T-helper 17 cell (primary cell): Measurements from ENCODE around the gene GALM. TPM values are rescaled to one million over a fixed set of nuclear protein-coding genes. Genes with fewer than 3 reads are reported as not detected.
A peak's percentile ranks its signal among the peaks of the same experiment; 100 is the strongest.
"Not testable (repeated sequence)": the region's sequence is repeated elsewhere in the genome, so short reads cannot be mapped to it uniquely, and the experiment has no call there.

ENCODE experiments used
- ATAC-seq: fragments of 150-1000 bp; cut with Tn5 transposase; 2 replicates; pipeline ENCODE4 v1.10.0; 2021; ENCODE audit warnings: mild to moderate bottlenecking, moderate library complexity
- DNase-seq, 3 donors: peaks; one replicate each; pipeline versions ENCODE4 v3.0.0 to v3.0.0-alpha.2; 2020 to 2021
- H3K9me3 ChIP-seq: one replicate; pipeline ENCODE4 v1.7.0; 2013; ENCODE audit warnings: low read length, mild to moderate bottlenecking; ENCODE audit not compliant: control insufficient read depth, poor library complexity, severe bottlenecking
- H3K27ac Mint-ChIP-seq: one replicate; pipeline ENCODE4 v1.8.0; 2022; ENCODE audit warnings: mild to moderate bottlenecking, moderate library complexity, mixed read lengths
- H3K27me3 Mint-ChIP-seq: one replicate; pipeline ENCODE4 v1.8.0; 2022; ENCODE audit warnings: mixed read lengths
- H3K36me3 Mint-ChIP-seq: one replicate; pipeline ENCODE4 v1.8.0; 2022; ENCODE audit warnings: low read depth, mixed read lengths
- H3K4me1 Mint-ChIP-seq: one replicate; pipeline ENCODE4 v1.8.0; 2022; ENCODE audit warnings: mild to moderate bottlenecking, mixed read lengths
- H3K4me3 Mint-ChIP-seq: one replicate; pipeline ENCODE4 v1.8.0; 2022; ENCODE audit warnings: mild to moderate bottlenecking, moderate library complexity, mixed read lengths
- total RNA-seq, 4 donors: library from RNA in 2 of 4; stranded (reverse) in 2 of 4; gene quantifications; one replicate each; pipeline ENCODE4 v1.2.3 and lab custom pipeline; 2022 to 2026

The GALM gene
- total RNA-seq, 2 donors from 2014 or later, result 18.5 to 28.3 TPM

DNA sequence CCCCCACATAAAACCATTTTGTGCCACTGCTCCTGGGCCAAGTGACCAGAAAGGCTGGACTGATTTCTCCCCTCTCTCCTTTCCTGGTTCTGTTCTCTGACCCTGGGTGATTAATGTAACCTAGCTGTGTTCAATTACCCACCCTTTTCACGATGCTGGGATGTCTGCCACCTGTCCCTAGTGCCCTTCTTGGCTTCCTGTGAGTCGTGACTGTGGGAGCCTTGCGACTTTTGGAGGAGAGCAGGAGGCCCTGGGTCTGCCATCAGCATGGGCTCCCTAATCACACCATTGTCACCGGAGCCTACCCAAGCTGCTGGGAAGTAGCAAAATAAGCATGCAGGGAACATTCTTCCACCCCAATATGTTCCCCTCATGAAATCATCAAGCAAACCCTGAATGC, 47.0 kb downstream of the GALM start:
- no peak for ATAC-seq
- no peak for DNase-seq
- no peaks in the 10 kb centered on the region for H3K9me3 ChIP-seq
- Mint-ChIP-seq H3K27ac (peak overlapping the region; percentile 99), H3K27me3 (no peaks in the 10 kb centered on the region), H3K4me1 (peaks cover 41% of the 10 kb centered on the region), H3K36me3 (peaks cover 3% of the 10 kb centered on the region), H3K4me3 (no peak overlapping the region)

DNA sequence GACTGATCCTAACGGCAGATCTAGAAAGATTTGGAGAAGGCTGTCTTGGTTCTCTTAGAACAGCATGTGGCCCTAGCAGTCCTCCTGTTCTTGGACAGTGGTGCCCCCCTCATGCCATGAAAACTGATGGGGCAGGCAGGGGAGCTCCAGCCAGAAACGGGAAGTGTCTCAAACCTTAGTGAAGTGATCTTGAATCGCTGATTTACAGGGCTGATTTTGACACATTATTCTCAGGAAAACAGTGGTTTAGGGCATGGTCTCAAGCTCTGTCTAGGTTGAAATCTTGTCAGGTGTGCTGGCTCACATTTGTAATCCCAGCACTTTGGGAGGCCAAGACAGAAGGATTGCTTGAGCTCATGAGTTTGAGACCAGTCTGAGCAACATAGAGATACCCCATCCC, 47.4 kb downstream of the GALM start:
- peaks cover 41% of the 10 kb centered on the region for H3K4me1 Mint-ChIP-seq
- peak overlapping the region; percentile 99 for H3K27ac Mint-ChIP-seq

DNA sequence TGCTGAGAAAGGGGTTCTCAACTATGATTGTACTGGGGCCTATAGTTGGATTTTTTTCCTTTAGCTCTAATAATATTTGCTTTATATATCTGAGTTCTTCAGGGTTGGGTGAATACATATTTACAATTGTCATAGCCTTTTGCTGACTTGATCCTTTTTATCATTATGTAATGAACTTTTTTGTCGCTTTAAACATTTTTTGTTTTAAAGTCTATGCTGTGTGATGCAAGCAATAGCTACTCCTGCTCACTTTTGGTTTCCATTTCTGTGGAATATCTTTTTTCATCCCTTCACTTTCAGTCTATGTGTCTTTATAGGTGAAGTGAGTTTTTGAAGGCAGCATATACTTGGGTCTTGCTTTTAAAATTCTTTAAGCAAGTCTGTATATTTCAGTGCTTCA, 49.0 kb downstream of the GALM start:
- DNase-seq, result not testable (repeated sequence)

More for the DNA sequence above, 47.4 kb downstream of the GALM start:
- peaks cover 3% of the 10 kb centered on the region for H3K36me3 Mint-ChIP-seq
- H3K4me3 Mint-ChIP-seq, result no peak overlapping the region
- no peak for ATAC-seq
- DNase-seq, result no peak
- no peaks in the 10 kb centered on the region for H3K27me3 Mint-ChIP-seq
- no peaks in the 10 kb centered on the region for H3K9me3 ChIP-seq

DNA sequence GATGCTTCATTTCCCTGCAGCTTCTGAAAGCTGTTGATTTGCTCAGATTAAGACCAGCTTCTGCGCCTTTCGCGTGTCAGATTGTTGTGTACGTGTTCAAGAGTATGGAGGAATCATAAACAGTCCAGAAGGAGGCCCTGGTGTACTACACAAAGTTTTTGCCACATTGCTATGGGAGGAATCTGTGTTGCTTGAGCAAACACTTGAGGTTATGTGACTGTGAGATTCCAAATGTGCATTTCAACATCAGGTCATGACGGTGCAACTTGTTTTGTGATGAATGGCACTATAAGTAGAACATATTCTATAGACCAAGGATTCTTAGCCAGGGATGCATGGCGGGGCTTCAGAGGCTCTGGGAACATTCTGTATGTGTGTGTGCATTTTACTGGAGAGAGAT, 50.3 kb downstream of the GALM start:
- peak overlapping the region; percentile 34 for H3K27ac Mint-ChIP-seq
- no peak overlapping the region for H3K4me3 Mint-ChIP-seq
- H3K36me3 Mint-ChIP-seq, result peaks cover 3% of the 10 kb centered on the region
- ATAC-seq (no peak), DNase-seq (no peak)
- H3K4me1 Mint-ChIP-seq, result peaks cover 24% of the 10 kb centered on the region
- H3K9me3 ChIP-seq, result no peaks in the 10 kb centered on the region
- no peaks in the 10 kb centered on the region for H3K27me3 Mint-ChIP-seq

More for the DNA sequence above, 49.0 kb downstream of the GALM start:
- H3K36me3 Mint-ChIP-seq, H3K9me3 ChIP-seq, ATAC-seq, H3K4me3 Mint-ChIP-seq, H3K27me3 Mint-ChIP-seq: not testable (repeated sequence)
- Mint-ChIP-seq H3K27ac (peak overlapping the region; percentile 99), H3K4me1 (peaks cover 26% of the 10 kb centered on the region)

DNA sequence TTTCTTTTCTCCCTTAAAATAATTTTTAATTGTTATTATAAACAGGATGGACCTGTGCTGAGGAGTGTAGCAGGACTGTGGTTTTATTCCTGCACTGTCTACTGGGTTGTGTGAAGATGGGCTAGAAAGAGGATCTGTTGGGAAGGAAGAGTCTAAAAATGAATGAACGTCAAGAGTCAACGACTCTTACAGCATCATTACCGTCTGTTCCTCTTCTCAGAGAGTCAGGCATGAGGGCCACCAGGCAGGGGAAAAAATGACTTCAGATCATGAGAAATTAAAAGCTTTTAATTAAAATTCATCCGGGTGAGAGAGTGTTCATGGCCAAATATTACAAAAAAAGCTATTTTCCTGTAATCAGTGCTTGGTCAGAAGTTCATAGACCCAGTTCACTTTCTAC, 52.7 kb downstream of the GALM start:
- Mint-ChIP-seq H3K27ac (no peak overlapping the region), H3K36me3 (no peaks in the 10 kb centered on the region), H3K4me3 (no peak overlapping the region), H3K4me1 (peaks cover 37% of the 10 kb centered on the region), H3K27me3 (no peaks in the 10 kb centered on the region)
- DNase-seq (no peak), ATAC-seq (no peak)
- H3K9me3 ChIP-seq, result no peaks in the 10 kb centered on the region

DNA sequence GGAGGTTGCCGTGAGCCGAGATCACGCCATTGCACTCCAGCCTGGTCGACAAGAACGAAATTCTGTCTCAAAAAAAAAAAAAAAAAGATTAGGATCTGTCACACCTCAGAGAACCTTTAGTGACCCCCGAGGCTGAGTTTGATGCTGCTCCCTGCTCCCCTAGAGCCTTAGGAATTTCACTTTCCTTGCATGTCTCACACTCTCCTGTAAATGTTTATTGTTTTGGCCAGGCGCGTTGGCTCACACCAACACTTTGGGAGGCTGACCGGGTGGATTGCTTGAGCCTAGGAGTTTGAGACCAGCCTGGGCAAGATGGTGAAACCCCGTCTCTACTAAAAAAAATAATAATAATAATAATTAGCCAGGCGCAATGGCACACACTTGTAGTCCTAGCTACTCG, 53.8 kb downstream of the GALM start:
- Mint-ChIP-seq H3K27me3 (no peaks in the 10 kb centered on the region), H3K36me3 (no peaks in the 10 kb centered on the region), H3K4me3 (no peak overlapping the region), H3K4me1 (peaks cover 35% of the 10 kb centered on the region), H3K27ac (peak overlapping the region; percentile 96)
- DNase-seq, result no peak
- no peak for ATAC-seq
- no peaks in the 10 kb centered on the region for H3K9me3 ChIP-seq

DNA sequence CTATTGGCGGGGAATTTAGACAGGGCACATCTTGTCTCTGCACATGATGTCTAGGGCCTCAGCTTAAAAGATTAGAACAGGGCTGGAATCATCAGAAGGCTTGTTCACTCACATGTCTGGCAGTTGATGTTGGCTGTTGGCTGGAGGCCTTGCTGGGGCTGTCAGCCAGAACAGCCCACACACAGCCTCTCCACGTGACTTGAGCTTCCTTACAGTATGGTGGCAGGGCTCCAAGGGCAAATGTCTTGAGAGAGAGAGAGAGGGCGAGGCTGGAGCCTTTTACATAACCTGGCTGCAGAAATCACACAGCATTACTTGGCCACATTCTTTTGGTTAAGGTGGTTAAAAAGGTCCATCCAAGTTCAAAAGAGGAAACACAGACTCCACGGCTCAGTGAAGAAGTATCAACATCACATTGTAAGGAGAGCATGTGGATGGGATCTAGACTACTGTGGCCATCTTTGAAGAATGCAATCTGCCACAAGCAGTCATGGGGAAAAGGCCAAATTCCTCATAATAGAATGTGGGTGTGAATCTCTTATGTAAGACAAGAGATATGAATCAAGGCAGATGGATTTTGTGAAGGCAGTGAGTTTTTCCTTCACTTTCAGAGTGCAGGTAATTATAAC, 54.8 kb downstream of the GALM start:
- Mint-ChIP-seq H3K27me3 (no peaks in the 10 kb centered on the region), H3K4me3 (peak overlapping the region; percentile 53), H3K36me3 (no peaks in the 10 kb centered on the region), H3K4me1 (peaks cover 31% of the 10 kb centered on the region), H3K27ac (peak overlapping the region; percentile 96)
- no peaks in the 10 kb centered on the region for H3K9me3 ChIP-seq
- ATAC-seq, result no peak
- DNase-seq, result no peak

DNA sequence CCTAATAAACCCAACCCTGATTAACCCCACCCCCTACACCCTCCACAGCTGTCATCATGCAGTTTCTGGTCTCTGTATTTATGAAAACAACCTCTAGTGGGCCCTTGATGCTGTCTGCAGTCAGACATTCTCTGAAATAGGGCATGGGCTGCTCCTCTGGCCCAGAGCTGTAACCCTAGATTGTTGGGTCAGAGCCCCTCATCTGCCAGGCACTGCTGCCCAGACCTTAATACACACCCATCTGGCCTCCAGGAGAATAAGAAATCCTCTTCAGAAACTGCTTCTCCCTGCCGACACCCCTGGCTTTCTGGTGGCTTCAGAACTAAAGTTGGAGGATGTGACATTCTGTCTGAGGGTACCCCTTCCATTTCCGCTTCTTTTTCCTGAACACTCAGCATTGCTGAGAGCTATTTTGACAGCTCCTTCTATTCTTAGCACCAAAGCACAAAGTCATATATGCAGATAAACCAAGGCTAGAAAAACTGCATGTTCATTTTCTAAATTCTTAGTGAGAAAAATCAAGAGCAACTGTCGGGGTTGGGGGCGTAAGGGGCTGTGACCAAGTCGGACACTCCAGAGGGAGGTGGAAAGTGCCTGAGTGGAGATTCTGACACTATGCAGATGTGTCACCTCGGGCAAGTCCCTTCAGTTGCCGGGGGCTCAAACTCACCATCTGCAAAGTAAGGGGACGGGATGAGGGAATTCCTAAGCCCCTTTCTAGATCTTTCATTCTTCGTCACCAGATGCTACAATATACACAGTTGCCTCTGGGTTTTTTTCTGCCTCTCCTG, 56.6 kb downstream of the GALM start:
- no peaks in the 10 kb centered on the region for H3K9me3 ChIP-seq
- DNase-seq, result peak in 1 of 3 donors; percentile 14
- no peaks in the 10 kb centered on the region for H3K36me3 Mint-ChIP-seq
- H3K4me3 Mint-ChIP-seq, result peak overlapping the region; percentile 87
- H3K27ac Mint-ChIP-seq, result peak overlapping the region; percentile 96
- H3K4me1 Mint-ChIP-seq, result peaks cover 27% of the 10 kb centered on the region
- ATAC-seq, result peak; percentile 79
- no peaks in the 10 kb centered on the region for H3K27me3 Mint-ChIP-seq

DNA sequence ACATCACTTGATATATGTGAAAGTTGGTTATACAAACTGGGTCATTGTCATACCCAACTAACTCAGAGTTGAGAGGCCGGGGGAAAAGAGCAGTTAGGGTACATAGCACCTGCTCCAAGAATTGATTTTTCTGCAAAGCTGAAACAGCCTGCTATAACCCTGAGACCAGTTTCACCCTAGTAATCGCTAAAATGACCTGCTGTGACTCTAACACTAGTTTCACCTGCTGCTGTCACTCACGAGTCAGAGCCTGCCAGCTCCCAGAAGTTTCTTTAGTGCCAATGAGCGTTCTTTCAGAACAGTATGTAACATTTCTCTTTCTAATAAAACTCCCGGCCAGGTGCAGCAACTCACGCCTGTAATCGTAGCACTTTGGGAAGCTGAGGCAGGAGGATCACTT, 57.3 kb downstream of the GALM start:
- peak overlapping the region; percentile 87 for H3K4me3 Mint-ChIP-seq

DNA sequence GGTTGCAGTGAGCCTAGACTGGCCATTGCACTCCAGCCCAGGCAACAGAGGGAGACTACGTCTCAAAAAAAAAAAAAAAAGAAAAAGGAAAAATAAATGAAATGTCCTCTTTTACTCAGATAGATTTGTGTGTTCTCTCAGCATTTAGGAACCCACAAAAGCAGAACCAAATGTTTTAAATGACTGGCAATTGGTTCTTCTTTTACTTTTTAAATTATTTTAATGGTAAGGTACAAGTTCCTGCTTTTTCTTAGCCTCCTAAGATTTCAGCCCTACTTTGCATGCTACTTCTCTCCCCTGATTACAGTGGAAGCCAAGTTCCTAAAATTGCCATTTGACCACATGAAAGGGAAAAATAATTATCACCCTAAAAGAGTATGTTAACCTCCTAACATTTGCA, 61.7 kb downstream of the GALM start:
- peak overlapping the region; percentile 14 for H3K27ac Mint-ChIP-seq
- no peaks in the 10 kb centered on the region for H3K27me3 Mint-ChIP-seq
- H3K4me3 Mint-ChIP-seq, result no peak overlapping the region
- no peak for DNase-seq
- H3K9me3 ChIP-seq, result no peaks in the 10 kb centered on the region
- H3K4me1 Mint-ChIP-seq, result peaks cover 19% of the 10 kb centered on the region
- H3K36me3 Mint-ChIP-seq, result peaks cover 7% of the 10 kb centered on the region
- no peak for ATAC-seq

More for the DNA sequence above, 57.3 kb downstream of the GALM start:
- H3K9me3 ChIP-seq, result no peaks in the 10 kb centered on the region
- Mint-ChIP-seq H3K4me1 (peaks cover 27% of the 10 kb centered on the region), H3K27ac (peak overlapping the region; percentile 96), H3K27me3 (no peaks in the 10 kb centered on the region), H3K36me3 (no peaks in the 10 kb centered on the region)
- DNase-seq (no peak), ATAC-seq (peak; percentile 10)

DNA sequence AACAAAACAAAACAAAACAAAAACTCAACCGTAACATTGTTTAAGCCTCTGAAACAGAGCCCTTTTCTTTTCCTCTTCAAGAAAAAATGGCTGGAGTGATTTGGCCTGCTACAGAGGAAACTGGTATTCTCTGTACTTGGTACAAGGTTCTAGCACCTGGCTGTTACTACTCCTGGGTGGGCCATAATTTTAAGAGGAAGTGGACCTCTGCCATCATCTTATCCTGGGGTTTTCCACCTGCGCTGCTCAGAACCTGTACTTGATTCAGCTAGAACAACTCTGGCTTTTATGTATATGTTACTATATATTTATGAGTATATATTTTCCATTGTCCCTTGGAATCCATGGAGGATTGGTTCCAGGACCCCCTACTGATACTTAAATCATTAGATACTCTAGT, 62.8 kb downstream of the GALM start:
- no peak for ATAC-seq

DNA sequence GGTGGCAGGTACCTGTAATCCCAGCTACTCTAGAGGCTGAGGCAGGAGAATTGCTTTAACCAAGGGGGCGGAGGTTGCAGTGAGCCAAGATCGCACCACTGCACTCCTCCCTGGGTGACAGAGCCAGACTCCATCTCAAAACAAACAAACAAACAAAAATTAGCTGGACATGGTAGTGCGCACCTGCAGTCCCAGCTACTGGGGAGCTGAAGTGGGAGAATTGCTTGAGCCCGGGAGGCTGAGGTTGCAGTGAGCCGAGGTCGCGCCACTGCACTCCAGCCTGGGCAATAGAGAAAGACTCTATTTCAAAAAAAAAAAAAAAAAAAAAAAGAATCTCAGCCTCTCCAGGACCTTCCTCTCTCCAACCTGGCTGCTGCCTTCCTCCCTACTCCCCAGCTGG, 65.2 kb downstream of the GALM start:
- H3K9me3 ChIP-seq, result no peaks in the 10 kb centered on the region
- peaks cover 13% of the 10 kb centered on the region for H3K36me3 Mint-ChIP-seq
- ATAC-seq, result no peak
- H3K27me3 Mint-ChIP-seq, result no peaks in the 10 kb centered on the region
- no peak overlapping the region for H3K27ac Mint-ChIP-seq
- no peak for DNase-seq
- H3K4me1 Mint-ChIP-seq, result peaks cover 9% of the 10 kb centered on the region
- peak overlapping the region; percentile 58 for H3K4me3 Mint-ChIP-seq

More for the DNA sequence above, 62.8 kb downstream of the GALM start:
- Mint-ChIP-seq H3K36me3 (peaks cover 11% of the 10 kb centered on the region), H3K27ac (no peak overlapping the region), H3K4me3 (no peak overlapping the region), H3K4me1 (peaks cover 12% of the 10 kb centered on the region), H3K27me3 (no peaks in the 10 kb centered on the region)
- DNase-seq, result no peak
- no peaks in the 10 kb centered on the region for H3K9me3 ChIP-seq

DNA sequence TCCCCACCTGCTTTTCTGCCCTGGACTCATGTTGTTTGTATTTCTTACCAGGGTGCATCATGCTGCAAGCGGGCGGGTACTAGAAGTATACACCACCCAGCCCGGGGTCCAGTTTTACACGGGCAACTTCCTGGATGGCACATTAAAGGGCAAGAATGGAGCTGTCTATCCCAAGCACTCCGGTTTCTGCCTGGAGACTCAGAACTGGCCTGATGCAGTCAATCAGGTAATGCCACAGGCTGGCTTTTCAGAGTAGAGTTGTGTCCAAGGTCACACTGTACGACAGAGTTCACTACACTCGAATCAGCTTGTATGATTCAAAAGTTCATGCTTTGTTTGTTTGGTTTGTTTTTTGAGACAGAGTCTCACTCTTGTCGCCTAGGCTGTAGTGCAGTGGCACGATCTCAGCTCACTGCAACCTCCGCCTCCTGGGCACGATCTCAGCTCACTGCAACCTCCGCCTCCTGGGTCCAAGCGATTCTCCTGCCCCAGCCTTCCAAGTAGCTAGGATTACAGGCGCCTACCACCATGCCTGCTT, 65.8 kb downstream of the GALM start:
- H3K27ac Mint-ChIP-seq, result no peak overlapping the region
- peaks cover 9% of the 10 kb centered on the region for H3K4me1 Mint-ChIP-seq
- peak in 1 of 3 donors; percentile 6 for DNase-seq
- ATAC-seq, result no peak
- peaks cover 13% of the 10 kb centered on the region for H3K36me3 Mint-ChIP-seq
- no peaks in the 10 kb centered on the region for H3K9me3 ChIP-seq
- H3K27me3 Mint-ChIP-seq, result no peaks in the 10 kb centered on the region
- H3K4me3 Mint-ChIP-seq, result peak overlapping the region; percentile 58
